GM19468 (cell line): ENCODE data around the gene CST7.

Experiments used
- ATAC-seq: cut with Tn5 transposase; IDR thresholded peaks from one replicate; pipeline ENCODE4 v1.9.1; 2021; ENCODE audit warnings: mild to moderate bottlenecking, moderate library complexity, moderate number of reproducible peaks; ENCODE audit not compliant: unreplicated experiment; ENCODE audit errors: extremely low read depth

The CST7 gene

DNA sequence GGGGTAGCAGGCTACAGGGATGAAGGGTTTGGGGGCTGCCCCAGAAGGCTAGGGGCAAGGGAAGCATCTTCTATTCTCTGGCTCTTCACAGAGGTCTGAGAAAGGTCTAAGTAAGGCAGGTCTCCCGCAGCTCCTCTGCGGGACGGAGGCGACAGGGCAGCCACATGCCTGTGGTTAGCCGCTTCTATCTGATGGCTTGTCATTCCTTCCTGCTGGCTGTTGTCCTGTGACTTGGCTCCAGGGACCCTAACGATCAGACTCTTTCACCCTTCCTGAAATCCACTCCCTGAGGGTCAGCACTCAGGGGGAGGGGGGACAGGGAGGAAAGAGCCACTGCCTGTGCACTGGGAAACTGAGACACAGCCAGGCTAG, 673 bp downstream of the CST7 start:
- ATAC-seq, result no peak

DNA sequence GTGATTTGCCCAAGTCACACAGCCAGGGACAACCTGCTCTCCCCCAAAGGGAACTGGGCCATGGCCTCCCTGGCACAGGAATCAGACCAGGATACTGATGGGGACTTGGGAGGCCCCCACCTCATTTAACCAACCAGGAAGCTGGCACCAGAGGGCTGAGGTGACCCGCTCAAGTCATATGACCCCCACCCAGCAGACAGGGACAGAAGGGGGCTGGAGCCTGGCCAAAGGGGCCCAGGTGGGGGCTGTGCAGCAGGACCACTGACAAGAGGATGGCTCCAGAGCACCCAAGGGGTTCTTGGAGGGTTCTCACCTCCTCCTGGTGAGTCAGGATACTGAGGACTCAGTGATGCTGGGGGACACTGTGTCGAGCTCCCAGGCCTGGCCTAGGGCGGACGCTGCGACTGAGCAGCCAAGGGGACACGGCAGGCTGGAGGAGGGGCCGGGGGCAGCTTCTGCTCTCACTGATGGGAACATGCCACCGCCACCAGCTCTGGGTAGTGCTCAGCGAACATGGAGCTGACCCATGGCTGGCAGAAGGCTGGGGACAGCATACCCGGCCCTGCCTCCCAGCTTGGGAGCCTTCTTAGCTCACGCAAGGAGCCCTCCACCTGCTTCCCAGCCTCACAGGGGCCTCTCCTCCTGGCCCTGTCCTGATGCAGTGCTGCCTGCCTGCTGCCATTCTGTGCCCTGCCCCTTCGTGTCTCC, 1.2 kb downstream of the CST7 start:
- no peak for ATAC-seq

DNA sequence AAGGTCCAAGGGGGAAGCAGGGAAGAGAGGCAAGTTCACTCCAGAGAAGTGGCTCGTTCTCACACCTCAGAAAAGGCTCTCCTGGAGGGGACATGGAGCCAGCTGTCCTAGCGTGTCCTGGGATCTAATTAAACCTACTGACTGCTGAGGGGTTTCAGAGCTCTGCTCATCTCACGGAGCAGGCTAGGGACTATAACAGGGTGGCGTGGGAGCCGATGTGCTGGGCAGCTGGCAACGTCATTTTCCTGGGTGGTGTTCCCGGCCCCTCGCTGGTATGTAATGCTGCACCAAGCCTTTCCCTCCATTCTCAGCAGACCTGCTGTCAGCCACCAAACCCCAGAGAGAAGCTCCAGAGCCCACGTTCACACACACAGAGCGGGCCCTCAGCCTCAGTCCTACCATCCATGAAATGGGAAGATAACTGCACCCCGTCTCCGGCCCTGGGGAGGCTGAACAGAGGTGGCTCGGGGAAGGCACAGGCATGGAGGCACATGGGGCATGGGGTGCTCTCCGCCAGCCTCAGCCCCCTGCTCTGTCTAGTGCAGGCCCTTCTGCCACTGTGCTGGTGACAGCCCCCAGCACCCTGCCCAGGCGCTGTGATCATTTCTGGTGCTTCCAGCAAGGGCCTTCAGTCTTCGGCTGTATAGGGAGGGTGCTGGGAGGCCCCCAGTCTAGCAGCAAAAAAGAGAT, 1.9 kb downstream of the CST7 start:
- ATAC-seq, result no peak

DNA sequence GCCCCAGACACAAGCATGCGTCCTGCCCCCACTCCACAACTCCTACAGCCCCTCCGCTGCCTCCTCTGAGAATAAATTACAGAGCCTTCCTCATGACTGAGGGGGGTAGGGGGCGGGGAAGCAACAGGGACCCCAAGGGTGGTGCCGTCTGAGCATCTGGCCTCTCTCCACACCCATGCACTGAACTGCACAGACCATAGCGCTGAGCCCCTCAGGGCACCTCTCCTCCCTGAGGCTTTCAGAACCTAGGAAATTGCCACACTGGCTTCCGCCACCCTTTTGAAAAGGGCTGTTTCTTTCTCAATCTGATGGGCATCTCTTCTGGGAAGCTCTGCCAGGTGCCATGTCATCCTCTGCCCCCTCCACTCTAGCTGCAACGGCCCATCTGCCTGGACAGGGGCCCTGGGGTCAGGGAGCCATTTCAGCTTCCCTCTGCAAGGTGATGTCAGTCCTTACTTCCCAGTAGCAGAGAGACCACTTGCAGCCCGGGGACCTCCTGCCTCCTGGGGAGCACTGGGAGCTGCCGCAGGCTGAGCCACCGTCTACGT, 2.5 kb downstream of the CST7 start:
- no peak for ATAC-seq

DNA sequence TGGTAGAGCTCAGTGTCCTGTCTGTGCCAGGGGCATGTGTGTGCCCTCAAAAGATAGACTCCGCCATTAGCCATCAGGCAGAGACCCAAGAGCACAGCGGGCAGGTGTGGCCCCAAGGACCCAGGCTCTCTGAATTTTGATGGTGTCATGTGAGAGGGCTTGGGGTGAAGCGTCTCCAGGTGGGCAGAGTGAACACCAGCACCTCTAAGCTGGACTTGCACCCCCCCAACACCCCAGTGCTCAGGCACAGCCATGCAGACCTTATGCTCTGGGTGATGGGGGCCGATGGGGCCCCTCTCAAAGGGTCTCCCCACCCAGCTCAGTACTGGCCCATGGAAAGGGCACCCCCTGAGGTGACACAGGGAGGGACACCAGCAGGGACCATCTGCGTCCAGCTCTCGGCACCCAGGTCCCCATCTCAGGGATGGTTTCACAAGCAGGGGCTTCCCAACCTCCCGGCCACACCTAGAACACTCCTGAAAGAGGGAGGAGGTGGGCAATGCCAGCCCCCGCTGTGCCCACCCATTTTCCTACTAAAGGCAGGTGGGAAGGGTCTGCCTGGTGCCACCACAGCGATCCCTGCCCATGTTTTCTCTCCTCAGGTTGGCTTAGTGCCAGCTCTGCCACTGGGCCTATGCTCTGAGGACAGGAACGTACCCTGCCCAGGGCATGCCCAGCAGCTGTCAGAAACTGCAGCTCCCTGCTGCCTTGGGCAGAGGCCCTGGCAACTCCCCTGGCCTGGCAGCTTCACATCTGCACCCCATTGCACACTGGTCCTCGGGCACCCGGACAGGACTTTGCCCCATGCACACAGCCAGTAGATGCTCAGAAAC, 3.5 kb downstream of the CST7 start:
- ATAC-seq, result no peak

DNA sequence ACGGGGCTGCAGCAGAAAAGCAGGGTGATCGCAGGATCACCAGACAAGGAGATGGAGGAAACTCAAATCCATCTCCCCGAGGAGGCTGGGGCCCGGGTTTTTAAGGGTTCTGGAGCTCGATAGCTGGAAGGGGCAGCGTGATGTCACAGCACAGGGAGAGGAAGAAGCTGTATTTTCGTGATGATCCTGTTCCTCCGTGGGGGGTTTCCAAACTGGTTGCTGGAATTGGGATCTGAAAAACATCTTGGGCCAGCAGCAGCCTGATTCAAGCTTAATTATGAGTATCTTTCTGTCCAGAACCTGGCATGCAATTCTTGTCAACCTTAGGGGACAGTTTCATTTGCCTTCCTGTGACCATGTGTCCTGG, 4.1 kb downstream of the CST7 start:
- no peak for ATAC-seq

DNA sequence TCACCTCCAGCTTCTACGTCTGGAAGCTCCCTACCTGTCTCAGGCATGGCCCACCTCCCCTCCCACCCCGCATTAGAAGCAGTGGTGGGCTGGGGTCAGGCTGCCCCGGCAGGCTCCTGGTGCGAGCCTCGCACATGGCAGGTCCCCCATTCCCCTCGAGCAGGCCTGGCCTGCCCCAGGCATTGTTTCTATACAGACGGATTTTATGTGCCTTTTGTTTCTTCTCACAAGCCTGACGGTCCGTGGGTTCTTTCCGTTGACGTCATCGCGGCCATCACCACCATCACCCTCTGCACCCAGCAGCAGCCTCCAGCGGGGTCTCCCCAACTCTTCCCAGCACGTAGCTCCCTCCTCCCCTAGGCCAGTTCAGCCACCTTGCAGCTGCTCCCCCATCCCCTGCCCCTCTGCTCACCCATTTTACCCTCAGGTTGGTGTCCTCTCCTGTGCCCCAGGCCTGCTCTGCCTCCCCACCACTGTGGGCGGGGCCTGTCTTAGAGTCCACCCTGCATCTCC, 4.6 kb downstream of the CST7 start:
- no peak for ATAC-seq

DNA sequence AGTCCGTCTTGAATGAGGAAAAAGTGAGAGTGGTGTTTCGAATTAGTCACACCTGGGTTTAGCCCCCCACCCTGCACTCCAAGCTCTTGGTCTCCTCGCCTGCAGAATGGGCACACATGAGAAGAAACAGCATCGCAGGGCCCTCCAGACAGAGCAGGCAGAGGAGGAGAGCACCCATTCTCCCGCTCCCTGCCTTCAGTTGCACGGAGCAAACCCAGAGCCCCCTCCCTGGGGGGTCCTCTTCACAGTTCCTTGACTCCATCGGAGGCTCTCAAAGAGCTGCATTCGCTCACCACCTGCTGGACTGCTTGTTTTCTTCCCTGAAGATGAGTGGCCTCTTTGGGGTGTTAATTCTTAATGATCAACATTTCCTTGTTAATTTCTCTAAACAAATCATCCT, 5.1 kb downstream of the CST7 start:
- ATAC-seq, result no peak

DNA sequence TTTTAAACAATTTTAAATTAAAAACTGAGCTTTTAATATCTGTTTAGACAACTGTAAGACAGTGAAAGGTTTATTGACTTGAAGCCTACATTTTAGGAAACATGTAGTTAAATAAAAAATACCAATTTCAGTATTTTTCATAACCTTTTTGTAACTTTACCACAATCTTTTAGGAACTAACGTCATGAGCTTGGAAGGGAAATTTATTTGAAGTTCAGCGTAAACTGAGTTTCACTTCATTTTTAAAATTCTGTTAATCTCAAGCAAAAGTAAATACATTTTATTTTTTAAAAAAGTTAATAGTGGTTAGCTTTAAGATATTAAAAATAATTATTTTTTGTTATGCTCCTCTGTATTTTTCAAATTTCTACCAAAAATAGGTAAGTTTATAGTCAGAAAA, 5.5 kb downstream of the CST7 start:
- ATAC-seq, result no peak

DNA sequence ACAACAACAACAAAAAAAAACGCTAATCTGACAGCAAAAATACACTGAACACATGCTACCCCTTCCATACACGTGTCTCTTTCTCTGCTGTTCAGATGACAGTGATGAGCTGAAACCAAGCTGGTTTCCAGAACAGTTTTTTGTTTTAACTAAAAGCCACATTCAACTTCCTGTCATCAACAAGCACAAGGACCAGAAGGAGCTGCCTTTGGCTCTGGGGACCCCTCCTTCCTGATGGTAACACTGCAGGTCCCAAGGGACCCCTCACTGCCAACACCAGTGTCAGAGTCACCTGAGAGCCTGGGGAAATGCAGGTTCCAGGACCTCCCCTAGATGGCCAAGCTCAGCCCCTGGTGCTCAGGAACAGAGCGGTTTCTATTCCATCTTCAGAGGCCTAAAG, 6.0 kb downstream of the CST7 start:
- peak; percentile 66 for ATAC-seq

DNA sequence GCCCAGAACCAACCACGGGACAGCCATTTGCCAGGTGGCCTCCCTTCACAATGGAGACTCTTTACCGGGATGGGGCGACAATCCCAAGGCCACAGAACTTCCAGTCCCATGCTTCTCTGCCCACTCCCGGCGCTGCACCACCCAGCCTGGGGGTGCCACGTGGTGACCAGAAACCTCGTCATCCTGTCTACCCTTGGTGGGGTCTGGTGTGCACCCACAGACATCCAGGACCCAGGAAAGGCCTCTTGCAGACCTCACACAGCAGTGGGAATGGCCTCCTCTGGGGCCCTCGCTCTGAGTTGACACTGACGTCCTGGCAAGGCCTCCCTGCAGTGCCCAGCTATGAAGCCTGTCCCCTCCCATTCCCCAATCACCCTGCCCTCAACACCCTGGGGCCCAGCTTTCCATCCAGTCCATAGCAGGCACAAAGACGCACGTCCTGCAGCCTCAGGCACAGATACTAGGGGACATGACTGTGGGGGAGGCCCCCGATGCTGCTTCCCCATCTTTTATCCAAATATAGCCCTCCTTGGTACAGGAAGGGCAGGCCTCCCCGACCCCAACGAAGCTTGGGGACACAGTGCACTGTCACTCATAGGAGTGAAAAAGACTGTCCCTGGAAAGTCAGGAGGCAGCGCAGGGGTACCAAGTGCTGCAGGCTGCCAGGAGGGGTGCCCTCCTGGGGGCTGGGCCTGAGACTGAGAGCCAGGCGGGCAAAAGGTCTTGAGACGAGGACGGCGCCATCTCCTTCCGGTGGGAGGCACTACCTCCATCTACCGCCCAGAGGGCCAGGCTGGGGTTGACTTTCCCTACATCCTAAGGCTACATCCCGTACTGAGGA, 7.2 kb downstream of the CST7 start:
- no peak for ATAC-seq

DNA sequence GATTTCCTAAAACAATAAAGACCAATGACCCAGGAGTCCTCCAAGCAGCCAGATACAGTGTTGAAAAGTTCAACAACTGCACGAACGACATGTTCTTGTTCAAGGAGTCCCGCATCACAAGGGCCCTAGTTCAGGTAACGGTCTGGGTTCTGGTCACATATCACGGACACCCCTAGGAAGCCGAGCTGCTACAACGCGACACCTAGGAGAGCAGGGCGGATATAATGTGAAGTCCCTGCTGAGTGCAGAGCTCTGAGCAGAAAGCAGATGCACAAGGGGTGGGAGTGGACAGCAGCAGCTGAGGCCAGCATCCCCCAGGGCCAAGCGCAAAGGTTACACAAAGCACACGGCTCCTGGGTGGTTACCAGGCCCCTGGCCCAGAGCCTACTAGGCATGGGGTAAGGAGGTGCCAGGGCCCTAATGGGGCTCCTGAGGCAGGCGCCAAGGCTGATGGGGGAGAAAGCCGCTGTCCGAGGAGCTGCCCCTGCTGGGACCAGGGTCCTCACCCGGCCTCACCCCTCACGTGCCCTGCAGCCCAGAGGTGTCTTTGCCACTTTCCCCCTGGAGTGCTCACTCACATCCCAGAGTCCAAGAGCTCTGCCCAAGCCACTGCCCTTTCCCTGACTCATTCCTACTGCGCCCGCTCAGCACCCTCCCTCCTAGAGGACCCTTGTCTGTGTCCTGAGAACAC, 8.4 kb downstream of the CST7 start:
- ATAC-seq, result no peak

DNA sequence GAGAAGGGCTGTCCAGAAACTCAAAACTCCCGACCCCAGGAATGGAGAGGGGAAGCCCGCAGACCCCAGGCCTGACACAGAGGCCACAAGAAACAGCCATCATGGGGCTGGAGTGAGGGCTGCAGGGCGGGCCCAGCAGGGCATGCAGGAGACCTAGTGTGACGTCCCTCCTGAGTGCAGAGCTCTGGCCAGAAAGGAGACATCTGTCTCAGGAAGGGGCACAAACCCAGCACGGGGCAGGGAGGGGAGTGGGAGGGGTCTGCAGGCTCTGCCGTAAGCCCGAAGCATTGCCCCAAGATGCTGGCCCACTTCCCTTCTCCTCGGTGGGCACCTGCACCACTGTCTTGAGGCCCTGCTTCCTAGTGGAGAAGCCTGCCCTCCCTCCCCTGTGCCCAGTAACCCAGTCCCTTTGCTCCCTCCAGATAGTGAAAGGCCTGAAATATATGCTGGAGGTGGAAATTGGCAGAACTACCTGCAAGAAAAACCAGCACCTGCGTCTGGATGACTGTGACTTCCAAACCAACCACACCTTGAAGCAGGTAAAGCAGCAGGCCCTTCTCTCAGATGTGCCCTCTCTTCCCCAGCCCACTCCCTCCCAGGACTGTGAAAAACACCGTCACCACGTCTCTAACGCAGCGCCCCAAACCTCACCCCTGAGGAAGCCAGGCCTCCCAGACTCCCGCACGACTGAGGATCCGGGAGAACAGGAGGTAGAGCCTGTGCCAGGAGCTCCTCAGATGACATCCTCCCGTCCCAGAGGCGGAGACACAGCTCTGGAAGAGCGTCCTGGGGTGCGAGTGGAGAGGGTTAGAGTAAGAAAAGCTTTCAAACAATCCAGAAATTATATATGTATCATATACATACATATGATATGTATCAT, 9.7 kb downstream of the CST7 start:
- no peak for ATAC-seq

DNA sequence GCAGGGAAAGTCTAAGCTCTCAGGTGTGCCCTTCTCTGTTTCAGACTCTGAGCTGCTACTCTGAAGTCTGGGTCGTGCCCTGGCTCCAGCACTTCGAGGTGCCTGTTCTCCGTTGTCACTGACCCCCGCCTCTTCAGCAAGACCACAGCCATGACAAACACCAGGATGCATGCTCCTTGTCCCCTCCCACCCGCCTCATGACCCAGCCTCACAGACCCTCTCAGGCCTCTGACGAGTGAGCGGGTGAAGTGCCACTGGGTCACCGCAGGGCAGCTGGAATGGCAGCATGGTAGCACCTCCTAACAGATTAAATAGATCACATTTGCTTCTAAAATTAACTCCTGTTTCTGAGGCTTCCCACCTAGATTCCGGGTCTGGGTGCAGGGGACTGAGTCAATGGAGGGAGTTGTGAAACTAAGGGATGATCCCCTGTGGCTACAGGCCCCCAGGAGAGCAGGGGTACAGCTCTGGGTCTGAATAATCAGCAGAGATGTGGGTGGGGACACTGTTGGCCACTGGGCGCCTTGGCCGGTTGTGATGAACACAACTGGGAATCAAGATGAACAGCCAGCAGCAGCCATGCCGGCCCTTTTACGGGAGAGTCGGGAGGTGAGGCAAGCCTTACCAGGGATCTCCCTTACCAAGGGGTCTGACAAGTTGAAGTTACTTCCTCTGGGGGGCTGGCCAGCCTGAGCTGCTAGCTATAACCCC, 10.7 kb downstream of the CST7 start:
- no peak for ATAC-seq

DNA sequence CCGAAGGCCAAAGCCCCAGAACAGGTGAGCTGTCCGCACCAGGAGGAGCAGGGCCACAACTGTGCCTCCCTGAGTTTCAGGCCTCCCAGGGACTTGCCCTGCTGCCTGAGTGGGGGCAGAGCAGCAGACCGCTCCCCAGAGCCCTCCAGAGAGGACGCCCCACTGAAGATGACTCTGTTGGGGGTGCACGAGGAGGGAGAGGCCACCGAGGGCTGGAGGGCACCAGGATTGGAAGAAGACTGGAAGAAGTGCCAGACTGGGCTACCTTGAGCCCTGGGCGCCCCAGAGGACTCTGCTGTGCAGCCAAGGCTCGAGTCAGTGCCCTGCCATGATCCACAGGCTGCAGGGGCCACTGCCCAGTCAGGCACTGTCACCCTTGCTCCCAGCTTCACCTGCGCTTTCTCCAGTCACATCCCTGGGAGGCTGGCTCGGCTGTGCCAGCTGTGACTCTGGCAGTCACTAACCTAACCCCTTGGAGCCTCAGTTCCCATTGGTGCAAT, 11.3 kb downstream of the CST7 start:
- ATAC-seq, result no peak

DNA sequence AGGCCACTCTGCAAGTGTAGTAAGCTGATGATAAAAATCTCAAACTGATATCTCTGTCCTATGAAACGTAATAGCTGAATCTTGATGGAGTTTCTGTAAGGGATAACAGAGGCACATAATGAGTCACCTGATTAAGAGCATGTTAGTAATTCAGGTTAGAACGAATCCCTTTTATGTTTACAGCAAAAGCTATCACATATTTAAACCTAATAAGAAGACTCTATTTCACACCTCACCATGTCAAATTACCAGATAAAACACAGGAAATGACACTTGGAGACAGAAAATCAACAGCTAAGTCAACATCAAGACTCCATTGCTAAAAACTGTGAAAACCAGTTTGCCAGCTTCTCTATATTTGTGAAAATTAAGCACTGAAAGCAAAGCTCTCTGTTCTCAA, 11.8 kb downstream of the CST7 start:
- no peak for ATAC-seq

DNA sequence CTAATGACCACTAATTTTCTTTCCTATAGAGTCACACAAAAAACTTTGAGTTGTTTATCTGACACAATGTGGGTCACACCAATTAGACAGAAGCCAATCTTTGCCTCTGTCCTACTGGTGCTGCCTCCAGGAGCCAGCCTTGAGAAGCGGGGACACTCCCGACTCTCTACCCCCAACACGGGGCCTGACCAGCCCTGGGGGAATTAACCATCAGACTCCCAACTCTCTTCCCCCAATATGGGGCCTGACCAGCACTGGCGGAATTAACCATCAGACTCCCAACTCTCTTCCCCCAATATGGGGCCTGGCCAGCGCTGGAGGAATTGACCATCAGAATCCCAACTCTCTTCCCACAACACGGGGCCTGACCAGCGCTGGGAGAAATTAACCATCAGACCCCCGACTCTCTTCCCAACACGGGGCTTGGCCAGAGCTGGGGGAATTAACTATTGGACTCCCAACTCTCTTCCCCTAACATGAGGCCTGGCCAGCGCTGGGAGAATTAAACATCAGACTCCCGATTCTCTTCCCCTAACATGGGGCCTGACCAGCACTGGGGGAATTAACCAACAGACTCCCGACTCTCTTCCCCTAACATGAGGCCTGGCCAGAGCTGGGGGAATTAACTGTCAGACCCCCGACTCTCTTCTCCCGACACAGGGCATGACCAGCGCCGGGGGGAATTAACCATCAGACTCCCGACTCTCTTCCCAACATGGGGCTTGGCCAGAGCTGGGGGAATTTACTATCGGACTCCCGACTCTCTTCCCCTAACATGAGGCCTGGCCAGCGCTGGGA, 12.5 kb downstream of the CST7 start:
- no peak for ATAC-seq
